MM.1S (cell line): ENCODE data around the gene TES.

ENCODE experiments used
- EZH2 ChIP-seq: fragments of 300-600 bp; sonication (generic); optimal IDR thresholded peaks from 2 replicates; pipeline ENCODE3; 2017; ENCODE audit warnings: low read depth, mild to moderate bottlenecking, antibody characterized with exemption, low read length, mixed read lengths
- EZH2phosphoT487 ChIP-seq: fragments of 300-600 bp; sonication (generic); IDR thresholded peaks from 2 replicates; pipeline ENCODE4 v1.6.1; 2018; ENCODE audit warnings: antibody characterized with exemption, low read length
- TF ChIP-seq, protein P1 (sequence below): fragments of 300-600 bp; sonication (generic); IDR thresholded peaks from 2 replicates; pipeline ENCODE4 v1.5.1; 2016; ENCODE audit warnings: antibody characterized with exemption, low read length, mixed read lengths

GRCh38 chr7:116185956-116186355 is 24.4 kb upstream of the TES start:
- TF ChIP-seq, protein P1, sequence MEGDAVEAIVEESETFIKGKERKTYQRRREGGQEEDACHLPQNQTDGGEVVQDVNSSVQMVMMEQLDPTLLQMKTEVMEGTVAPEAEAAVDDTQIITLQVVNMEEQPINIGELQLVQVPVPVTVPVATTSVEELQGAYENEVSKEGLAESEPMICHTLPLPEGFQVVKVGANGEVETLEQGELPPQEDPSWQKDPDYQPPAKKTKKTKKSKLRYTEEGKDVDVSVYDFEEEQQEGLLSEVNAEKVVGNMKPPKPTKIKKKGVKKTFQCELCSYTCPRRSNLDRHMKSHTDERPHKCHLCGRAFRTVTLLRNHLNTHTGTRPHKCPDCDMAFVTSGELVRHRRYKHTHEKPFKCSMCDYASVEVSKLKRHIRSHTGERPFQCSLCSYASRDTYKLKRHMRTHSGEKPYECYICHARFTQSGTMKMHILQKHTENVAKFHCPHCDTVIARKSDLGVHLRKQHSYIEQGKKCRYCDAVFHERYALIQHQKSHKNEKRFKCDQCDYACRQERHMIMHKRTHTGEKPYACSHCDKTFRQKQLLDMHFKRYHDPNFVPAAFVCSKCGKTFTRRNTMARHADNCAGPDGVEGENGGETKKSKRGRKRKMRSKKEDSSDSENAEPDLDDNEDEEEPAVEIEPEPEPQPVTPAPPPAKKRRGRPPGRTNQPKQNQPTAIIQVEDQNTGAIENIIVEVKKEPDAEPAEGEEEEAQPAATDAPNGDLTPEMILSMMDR, result no peak
- TF ChIP-seq EZH2 (no peak), EZH2phosphoT487 (no peak)
